Stimulated activated CD4-positive, alpha-beta T cell treated with anti-CD3 and anti-CD28 coated beads, Interleukin-1b, Interleukin-23, amount 100 ng/mL, for 4 hours (primary cell): ENCODE data around the gene SLC25A30.
"Not testable (repeated sequence)": the region's sequence is repeated elsewhere in the genome, so short reads cannot be mapped to it uniquely, and the experiment has no call there.

ENCODE experiments used
- DNase-seq, 2 donors: peaks; one replicate each; pipeline ENCODE4 v3.0.0-alpha.2; 2020; ENCODE audit warnings: low read depth in 2 of 2

The SLC25A30 gene

DNA sequence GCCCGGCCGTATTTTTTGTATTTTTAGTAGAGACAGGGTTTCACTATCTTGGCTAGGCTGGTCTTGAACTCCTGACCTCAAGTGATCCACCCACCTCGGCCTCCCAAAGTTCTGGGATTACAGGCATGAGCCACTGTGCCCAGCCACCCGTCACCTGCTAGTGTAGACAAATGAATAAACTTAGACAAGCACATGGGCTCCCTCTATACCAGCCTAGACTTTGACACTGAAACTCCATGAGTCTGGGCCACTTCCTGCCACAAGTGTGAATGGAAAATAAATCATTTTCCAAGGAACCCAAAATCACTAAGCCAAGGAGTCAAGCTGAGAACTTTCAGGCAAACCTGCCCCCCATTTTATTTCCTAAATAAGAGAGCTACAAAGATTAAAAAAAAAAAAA is 50.2 kb downstream of the SLC25A30 start:
- DNase-seq, result no peak

DNA sequence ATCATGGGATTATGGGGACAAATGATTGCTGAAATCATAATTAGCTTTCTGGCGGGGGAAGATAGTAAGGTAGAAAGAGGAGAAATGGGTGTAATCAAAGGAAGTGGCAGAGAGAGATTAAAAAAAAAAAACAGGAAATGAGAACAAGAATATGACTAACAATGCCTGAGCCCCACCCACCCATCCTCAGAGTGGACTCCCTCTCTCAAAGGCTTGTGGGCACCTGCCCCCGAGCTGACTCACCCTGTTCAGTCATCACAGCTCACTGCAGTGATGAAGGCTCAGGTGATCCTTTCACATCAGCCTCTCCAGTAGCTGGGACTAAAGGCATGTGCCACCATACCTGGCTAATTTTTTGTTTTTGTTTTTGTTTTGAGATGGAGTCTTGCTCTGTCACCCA is 50.8 kb downstream of the SLC25A30 start:
- DNase-seq, result peak; percentile 72 to 83

DNA sequence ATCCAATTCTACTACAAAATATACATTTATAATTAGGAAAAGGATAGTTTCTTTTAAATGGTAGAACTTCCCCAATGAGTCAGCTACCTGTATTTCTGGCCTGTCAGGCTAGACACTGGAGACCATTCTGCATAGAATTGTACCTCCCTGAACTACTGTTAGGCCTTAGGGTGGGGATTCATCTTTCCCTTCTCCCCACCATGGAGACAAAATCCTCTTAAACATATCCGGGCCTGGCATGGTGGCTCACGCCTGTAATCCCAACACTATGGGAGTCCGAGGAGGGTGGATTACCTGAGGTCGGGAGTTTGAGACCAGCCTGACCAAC is 52.7 kb downstream of the SLC25A30 start:
- DNase-seq, result no peak

DNA sequence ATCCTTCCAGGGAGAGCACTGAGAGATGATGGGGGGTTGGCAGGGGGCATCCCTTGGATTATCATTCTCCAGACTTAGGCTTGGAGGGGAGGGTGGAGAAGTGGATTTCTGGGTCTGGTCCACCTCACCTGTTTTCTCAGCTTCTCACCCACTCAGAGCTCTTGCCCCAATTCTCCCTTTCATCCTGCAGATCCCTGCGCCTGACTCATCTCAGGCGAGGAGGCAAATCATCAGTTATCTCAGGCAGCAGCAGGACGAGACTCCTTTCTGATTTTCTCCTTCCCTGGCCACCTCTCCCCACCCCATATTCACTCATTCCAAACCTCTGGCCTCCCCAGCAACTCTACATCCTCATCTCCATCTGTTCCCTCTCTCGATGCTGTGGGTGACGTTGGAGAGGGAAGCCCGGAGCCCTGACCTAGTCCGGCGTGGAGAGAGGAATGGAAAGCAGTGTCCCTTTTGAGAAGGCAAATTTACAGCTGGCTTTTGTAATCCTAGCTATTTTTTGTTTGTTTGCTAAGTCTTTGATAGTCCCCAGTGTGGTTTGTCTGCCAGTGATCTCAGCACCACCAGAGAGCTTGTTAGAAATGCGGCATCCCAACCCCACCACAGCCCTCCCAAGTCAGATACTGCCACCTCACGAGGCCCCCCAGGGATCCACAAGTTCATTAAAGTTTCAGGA is 53.2 kb downstream of the SLC25A30 start:
- DNase-seq, result no peak

DNA sequence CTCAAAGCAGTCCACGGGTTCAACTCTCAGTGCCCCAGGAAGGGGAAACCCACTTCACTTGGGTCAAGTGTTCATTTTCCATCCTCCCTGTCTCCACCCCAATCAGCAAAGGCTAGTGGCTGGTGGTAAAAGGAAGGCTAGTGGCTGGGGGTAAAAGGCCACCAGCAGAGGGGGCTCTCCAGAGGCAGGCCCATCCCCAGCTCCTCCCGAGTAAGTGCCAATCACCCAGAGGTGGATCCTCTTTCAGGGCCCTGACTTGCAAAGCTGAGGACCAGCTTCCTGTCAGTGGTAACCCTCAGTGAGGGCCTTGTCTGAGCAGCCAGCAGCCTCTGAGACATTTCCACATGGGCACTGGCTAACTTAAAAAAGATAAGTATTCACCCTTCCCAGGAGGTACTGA is 55.2 kb downstream of the SLC25A30 start:
- no peak for DNase-seq

DNA sequence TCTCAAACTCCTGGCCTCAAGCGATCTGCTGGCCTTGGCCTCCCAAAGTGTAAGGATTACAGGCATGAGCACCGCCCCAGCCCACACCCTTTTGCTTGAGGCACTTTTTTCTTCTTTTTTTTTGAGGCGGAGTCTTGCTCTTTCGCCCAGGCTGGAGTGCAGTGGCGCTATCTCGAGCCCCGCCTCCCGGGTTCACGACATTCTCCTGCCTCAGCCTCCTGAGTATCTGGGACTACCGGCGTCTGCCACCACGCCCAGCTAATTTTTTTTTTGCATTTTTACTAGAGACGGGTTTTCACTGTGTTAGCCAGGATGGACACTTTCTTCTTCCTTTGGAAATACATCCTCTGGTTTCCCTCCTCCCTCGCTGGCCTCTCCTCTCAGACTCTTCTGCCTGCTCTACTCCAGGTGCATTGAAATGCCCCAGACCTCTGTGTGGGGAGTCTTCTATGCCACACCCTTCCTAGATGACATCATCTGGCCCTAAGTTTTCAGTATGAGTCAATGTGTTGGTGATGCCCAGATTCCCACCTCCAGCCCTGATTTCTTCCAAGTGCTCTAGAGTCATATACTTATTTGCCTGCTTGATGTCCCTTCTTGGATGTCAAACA is 56.5 kb downstream of the SLC25A30 start:
- DNase-seq, result no peak

DNA sequence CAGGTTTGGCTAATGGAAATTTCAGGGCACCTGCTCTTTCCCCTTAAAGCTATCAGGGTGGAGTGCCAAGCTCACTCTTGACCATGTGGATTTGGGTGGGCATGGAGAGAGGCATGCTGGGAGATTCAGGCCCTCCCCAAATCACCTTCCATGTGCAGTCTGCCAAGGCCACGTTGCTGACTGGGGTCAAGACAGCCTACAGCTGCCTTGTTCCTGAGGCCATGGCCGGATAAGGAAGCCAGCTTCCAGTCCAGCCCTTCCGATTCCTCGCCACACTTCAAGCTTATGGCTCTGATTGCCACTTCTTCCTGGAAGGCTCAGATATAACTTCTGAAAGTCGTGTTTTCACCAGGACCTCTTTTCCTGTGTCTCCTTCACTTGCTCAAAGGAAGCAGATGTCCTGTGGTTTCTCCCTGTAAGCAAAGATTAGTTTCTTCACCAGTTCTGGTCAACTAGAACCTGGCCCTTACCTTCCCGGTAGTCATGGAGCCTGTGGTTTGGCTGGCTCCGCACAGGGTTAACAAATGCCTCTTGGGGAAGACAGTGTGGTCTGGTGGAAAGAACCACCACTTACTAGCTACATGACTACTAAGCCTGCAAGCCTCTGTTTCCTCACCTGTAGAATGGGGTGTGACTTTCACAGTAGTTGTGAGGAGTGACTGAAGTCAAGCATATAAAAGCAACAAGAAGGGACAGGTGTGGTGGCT is 61.1 kb downstream of the SLC25A30 start:
- no peak for DNase-seq

DNA sequence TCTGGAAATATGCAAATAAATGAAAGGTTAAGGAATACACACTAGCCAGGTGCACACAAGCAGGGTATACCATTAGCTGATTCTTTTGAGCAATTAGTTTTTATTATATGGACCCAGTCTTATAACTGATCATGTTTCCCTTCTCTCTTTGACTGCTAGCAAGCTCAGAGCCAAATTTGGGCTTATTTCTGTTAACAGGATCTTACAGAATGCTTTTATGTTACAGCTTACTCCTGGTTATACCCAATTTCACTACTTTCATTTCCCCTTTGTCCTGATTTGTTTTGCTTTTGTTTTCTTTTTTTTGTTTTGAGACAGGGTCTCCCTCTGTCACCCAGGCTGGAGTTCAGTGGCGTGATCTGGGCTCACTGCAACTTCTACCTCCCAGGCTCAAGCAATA is 64.3 kb downstream of the SLC25A30 start:
- no peak for DNase-seq

DNA sequence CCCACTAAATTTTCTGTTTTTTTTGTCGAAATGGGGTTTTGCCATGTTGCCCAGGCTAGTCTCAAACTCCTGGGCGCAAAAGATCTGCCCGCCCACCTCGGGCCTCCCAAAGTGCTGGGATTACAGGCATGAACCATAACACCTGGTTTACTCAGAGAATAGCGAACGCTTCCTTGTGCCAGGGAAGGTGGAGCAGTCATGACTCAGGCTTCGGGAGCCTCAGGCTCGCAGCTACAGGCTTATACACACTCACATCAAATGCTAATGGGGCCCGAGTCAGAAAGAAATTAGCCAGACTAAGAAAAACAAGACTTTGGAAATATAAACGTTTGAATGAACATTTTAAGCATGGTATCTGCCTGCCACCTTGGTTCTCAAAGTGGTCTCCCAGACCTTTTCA is 66.1 kb downstream of the SLC25A30 start:
- DNase-seq, result no peak

DNA sequence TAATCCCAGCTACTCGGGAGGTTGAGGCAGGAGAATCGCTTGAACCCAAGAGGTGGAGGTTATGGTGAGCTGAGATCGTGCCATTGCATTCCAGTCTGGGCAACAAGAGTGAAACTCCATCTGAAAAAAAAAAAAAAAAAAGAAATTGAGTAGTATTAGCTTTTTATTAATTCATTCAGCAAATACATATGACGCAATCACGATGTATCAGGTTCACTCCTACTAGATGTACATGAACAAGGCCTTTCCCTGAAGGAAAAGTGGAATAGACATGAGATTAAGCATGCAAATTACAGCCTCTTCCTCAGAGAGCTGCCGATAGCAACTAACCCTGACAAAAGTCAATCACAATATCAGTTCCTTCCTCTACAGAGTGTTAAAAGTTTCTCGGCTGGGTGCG is 68.0 kb downstream of the SLC25A30 start:
- DNase-seq, result no peak

DNA sequence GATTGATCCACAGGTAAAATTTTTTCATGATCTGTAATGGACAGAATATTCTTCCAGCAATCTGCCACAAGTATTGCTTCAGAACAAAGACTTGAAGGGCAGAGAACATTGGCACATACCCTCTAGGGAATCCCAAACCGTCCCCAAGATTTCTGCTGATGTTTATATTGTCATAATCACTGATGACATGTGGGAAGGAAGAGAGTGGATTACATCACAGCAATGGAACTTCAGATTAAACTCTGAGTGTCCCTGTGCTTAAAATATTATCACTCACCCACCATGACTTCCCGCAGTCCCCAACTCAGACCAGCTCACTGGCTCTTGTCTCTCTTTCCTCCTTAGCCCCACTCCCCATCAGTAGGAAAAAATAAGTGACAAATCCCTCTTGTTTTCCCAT is 68.7 kb downstream of the SLC25A30 start:
- no peak for DNase-seq

DNA sequence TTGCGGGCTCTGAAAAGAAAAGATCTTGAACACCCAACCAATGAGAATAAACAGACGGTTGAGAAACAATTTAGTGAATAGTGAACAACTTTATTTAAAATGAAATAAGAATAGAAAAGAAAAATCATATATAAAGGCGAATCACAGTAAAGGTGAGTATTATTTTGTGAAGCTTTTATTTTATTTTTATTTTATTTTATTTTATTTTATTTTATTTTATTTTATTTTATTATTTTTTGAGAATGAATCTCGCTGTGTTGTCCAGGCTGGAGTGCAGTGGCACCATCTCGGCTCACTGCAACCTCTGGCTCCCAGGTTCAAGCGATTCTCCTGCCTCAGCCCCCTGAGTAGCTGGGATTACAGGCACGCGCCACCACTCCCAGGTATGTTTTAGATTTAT is 74.1 kb downstream of the SLC25A30 start:
- DNase-seq, result not testable (repeated sequence)
